ENCODE data around the gene GRM1.

Gene GRM1

GRCh38 chr6:146028851-146029572 lies at the start of gene GRM1:
Gene GRM1 (plus strand): TSS chr6:146029062. CDS start chr6:146029518, 456 bp downstream.
- Histone ChIP-seq H3K4me3 (ENCODE audit: low read length) (peak within 1 kb of the TSS; percentile 75), H3K27me3 (replicated peaks; ENCODE audit: control insufficient read depth, insufficient read depth, low read length) (peaks cover 35% of the 10 kb centered on the region)

GRCh38 chr6:146009338-146009737 lies 19.5 kb upstream of the GRM1 start:
- Histone ChIP-seq H3K9ac (ENCODE audit: low read length) (no peak overlapping the region), H3K36me3 (ENCODE audit: control insufficient read depth, insufficient read depth, low read length, severe bottlenecking) (no peaks in the 10 kb centered on the region)

More at GRCh38 chr6:146028851-146029572, at the start of gene GRM1:
- H3K4me1 ChIP-seq (ENCODE audit: control insufficient read depth, insufficient read depth, low read length), result no peaks in the 10 kb centered on the region
- no peak for DNase-seq (ENCODE audit: low read depth)
- H3K9ac ChIP-seq (ENCODE audit: low read length), result no peak within 1 kb of the TSS
- no peaks in the 10 kb centered on the region for H3K36me3 ChIP-seq (ENCODE audit: control insufficient read depth, insufficient read depth, low read length, severe bottlenecking)
- H3K9me3 ChIP-seq (ENCODE audit: control insufficient read depth, low read length), result no peaks in the 10 kb centered on the region

GRCh38 chr6:146014233-146014632 lies 14.6 kb upstream of the GRM1 start:
- Histone ChIP-seq H3K9ac (ENCODE audit: low read length) (no peak overlapping the region), H3K9me3 (ENCODE audit: control insufficient read depth, low read length) (peaks cover 10% of the 10 kb centered on the region), H3K36me3 (ENCODE audit: control insufficient read depth, insufficient read depth, low read length, severe bottlenecking) (no peaks in the 10 kb centered on the region), H3K4me3 (ENCODE audit: low read length) (no peak overlapping the region), H3K27me3 (replicated peaks; ENCODE audit: control insufficient read depth, insufficient read depth, low read length) (no peaks in the 10 kb centered on the region), H3K4me1 (ENCODE audit: control insufficient read depth, insufficient read depth, low read length) (no peaks in the 10 kb centered on the region)
- no peak for DNase-seq (ENCODE audit: low read depth)

More at GRCh38 chr6:146009338-146009737, 19.5 kb upstream of the GRM1 start:
- no peaks in the 10 kb centered on the region for H3K27me3 ChIP-seq (replicated peaks; ENCODE audit: control insufficient read depth, insufficient read depth, low read length)
- no peak for DNase-seq (ENCODE audit: low read depth)
- no peaks in the 10 kb centered on the region for H3K4me1 ChIP-seq (ENCODE audit: control insufficient read depth, insufficient read depth, low read length)
- no peak overlapping the region for H3K4me3 ChIP-seq (ENCODE audit: low read length)
- peaks cover 17% of the 10 kb centered on the region for H3K9me3 ChIP-seq (ENCODE audit: control insufficient read depth, low read length)

GRCh38 chr6:146017672-146018071 lies 11.2 kb upstream of the GRM1 start:
- H3K4me3 ChIP-seq (ENCODE audit: low read length), result no peak overlapping the region
- no peaks in the 10 kb centered on the region for H3K4me1 ChIP-seq (ENCODE audit: control insufficient read depth, insufficient read depth, low read length)
- no peaks in the 10 kb centered on the region for H3K36me3 ChIP-seq (ENCODE audit: control insufficient read depth, insufficient read depth, low read length, severe bottlenecking)
- no peak overlapping the region for H3K9ac ChIP-seq (ENCODE audit: low read length)
- H3K27me3 ChIP-seq (replicated peaks; ENCODE audit: control insufficient read depth, insufficient read depth, low read length), result no peaks in the 10 kb centered on the region
- DNase-seq (ENCODE audit: low read depth), result no peak
- H3K9me3 ChIP-seq (ENCODE audit: control insufficient read depth, low read length), result no peaks in the 10 kb centered on the region

GRCh38 chr6:146026873-146027272 lies 2.0 kb upstream of the GRM1 start:
- Histone ChIP-seq H3K4me3 (ENCODE audit: low read length) (no peak overlapping the region), H3K27me3 (replicated peaks; ENCODE audit: control insufficient read depth, insufficient read depth, low read length) (peaks cover 35% of the 10 kb centered on the region)

GRCh38 chr6:146027586-146028251 lies 1.1 kb upstream of the GRM1 start:
- no peak overlapping the region for H3K4me3 ChIP-seq (ENCODE audit: low read length)
- H3K9me3 ChIP-seq (ENCODE audit: control insufficient read depth, low read length), result no peaks in the 10 kb centered on the region
- no peak overlapping the region for H3K9ac ChIP-seq (ENCODE audit: low read length)
- H3K27me3 ChIP-seq (replicated peaks; ENCODE audit: control insufficient read depth, insufficient read depth, low read length), result peaks cover 35% of the 10 kb centered on the region
- no peak for DNase-seq (ENCODE audit: low read depth)
- no peaks in the 10 kb centered on the region for H3K4me1 ChIP-seq (ENCODE audit: control insufficient read depth, insufficient read depth, low read length)
- H3K36me3 ChIP-seq (ENCODE audit: control insufficient read depth, insufficient read depth, low read length, severe bottlenecking), result no peaks in the 10 kb centered on the region

More at GRCh38 chr6:146026873-146027272, 2.0 kb upstream of the GRM1 start:
- Histone ChIP-seq H3K4me1 (ENCODE audit: control insufficient read depth, insufficient read depth, low read length) (no peaks in the 10 kb centered on the region), H3K9me3 (ENCODE audit: control insufficient read depth, low read length) (no peaks in the 10 kb centered on the region), H3K36me3 (ENCODE audit: control insufficient read depth, insufficient read depth, low read length, severe bottlenecking) (no peaks in the 10 kb centered on the region), H3K9ac (ENCODE audit: low read length) (no peak overlapping the region)
- no peak for DNase-seq (ENCODE audit: low read depth)

GRCh38 chr6:146028252-146028795 lies 538 bp upstream of the GRM1 start:
- DNase-seq (ENCODE audit: low read depth), result peak; percentile 78
- H3K4me1 ChIP-seq (ENCODE audit: control insufficient read depth, insufficient read depth, low read length), result no peaks in the 10 kb centered on the region
- peaks cover 35% of the 10 kb centered on the region for H3K27me3 ChIP-seq (replicated peaks; ENCODE audit: control insufficient read depth, insufficient read depth, low read length)
- H3K36me3 ChIP-seq (ENCODE audit: control insufficient read depth, insufficient read depth, low read length, severe bottlenecking), result no peaks in the 10 kb centered on the region
- H3K9me3 ChIP-seq (ENCODE audit: control insufficient read depth, low read length), result no peaks in the 10 kb centered on the region
- H3K9ac ChIP-seq (ENCODE audit: low read length), result no peak overlapping the region
- H3K4me3 ChIP-seq (ENCODE audit: low read length), result peak overlapping the region; percentile 75

GRCh38 chr6:146029573-146030184 lies 817 bp downstream of the GRM1 start:
- no peaks in the 10 kb centered on the region for H3K4me1 ChIP-seq (ENCODE audit: control insufficient read depth, insufficient read depth, low read length)
- H3K36me3 ChIP-seq (ENCODE audit: control insufficient read depth, insufficient read depth, low read length, severe bottlenecking), result no peaks in the 10 kb centered on the region
- H3K9ac ChIP-seq (ENCODE audit: low read length), result no peak overlapping the region
- H3K4me3 ChIP-seq (ENCODE audit: low read length), result no peak overlapping the region
- no peak for DNase-seq (ENCODE audit: low read depth)
- H3K27me3 ChIP-seq (replicated peaks; ENCODE audit: control insufficient read depth, insufficient read depth, low read length), result peaks cover 35% of the 10 kb centered on the region
- no peaks in the 10 kb centered on the region for H3K9me3 ChIP-seq (ENCODE audit: control insufficient read depth, low read length)

- H3K4me1 ChIP-seq (ENCODE audit: control insufficient read depth, insufficient read depth, low read length), result no peaks in the 10 kb centered on the region
- DNase-seq (ENCODE audit: low read depth), result no peak
- peaks cover 29% of the 10 kb centered on the region for H3K27me3 ChIP-seq (replicated peaks; ENCODE audit: control insufficient read depth, insufficient read depth, low read length)
- no peaks in the 10 kb centered on the region for H3K36me3 ChIP-seq (ENCODE audit: control insufficient read depth, insufficient read depth, low read length, severe bottlenecking)
- no peak overlapping the region for H3K4me3 ChIP-seq (ENCODE audit: low read length)
- no peak overlapping the region for H3K9ac ChIP-seq (ENCODE audit: low read length)
- H3K9me3 ChIP-seq (ENCODE audit: control insufficient read depth, low read length), result no peaks in the 10 kb centered on the region
These were observed 3.5 kb downstream of the GRM1 start for GRCh38 chr6:146032387-146032786.

GRCh38 chr6:146040360-146040759 lies 11.5 kb downstream of the GRM1 start:
- no peaks in the 10 kb centered on the region for H3K27me3 ChIP-seq (replicated peaks; ENCODE audit: control insufficient read depth, insufficient read depth, low read length)
- no peak overlapping the region for H3K4me3 ChIP-seq (ENCODE audit: low read length)
- no peak overlapping the region for H3K9ac ChIP-seq (ENCODE audit: low read length)
- no peak for DNase-seq (ENCODE audit: low read depth)
- H3K9me3 ChIP-seq (ENCODE audit: control insufficient read depth, low read length), result peaks cover 18% of the 10 kb centered on the region
- no peaks in the 10 kb centered on the region for H3K36me3 ChIP-seq (ENCODE audit: control insufficient read depth, insufficient read depth, low read length, severe bottlenecking)
- no peaks in the 10 kb centered on the region for H3K4me1 ChIP-seq (ENCODE audit: control insufficient read depth, insufficient read depth, low read length)

GRCh38 chr6:146041282-146041681 lies 12.4 kb downstream of the GRM1 start:
- Histone ChIP-seq H3K4me3 (ENCODE audit: low read length) (no peak overlapping the region), H3K4me1 (ENCODE audit: control insufficient read depth, insufficient read depth, low read length) (no peaks in the 10 kb centered on the region), H3K9me3 (ENCODE audit: control insufficient read depth, low read length) (peaks cover 18% of the 10 kb centered on the region), H3K27me3 (replicated peaks; ENCODE audit: control insufficient read depth, insufficient read depth, low read length) (no peaks in the 10 kb centered on the region), H3K9ac (ENCODE audit: low read length) (no peak overlapping the region), H3K36me3 (ENCODE audit: control insufficient read depth, insufficient read depth, low read length, severe bottlenecking) (no peaks in the 10 kb centered on the region)
- peak; percentile 25 for DNase-seq (ENCODE audit: low read depth)
